GM12878 (cell line): Measurements from ENCODE around the gene PLEKHA7. TPM values are rescaled to one million over a fixed set of nuclear protein-coding genes. Genes with fewer than 3 reads are reported as not detected.

Experiments used
- ATAC-seq: fragments of 200-7000 bp; cut with Tn5 transposase; 3 replicates; pipeline ENCODE4 v1.9.1; 2020; ENCODE audit warnings: mild to moderate bottlenecking, moderate library complexity
- BruUV-seq: library from RNA; stranded (reverse); fragments of 400-500 nt; replicated peaks from 2 replicates; lab custom pipeline; 2021; lab: Mats Ljungman, UMichigan
- CTCF ChIA-PET: fragments of 300-600 bp; sonication (Branson Sonifier 250); formaldehyde crosslinking; extraction: SDS; loops from one replicate; lab custom pipeline; 2021; ENCODE audit warnings: inconsistent platforms; lab: Yijun Ruan, JAX
- POLR2A ChIA-PET: fragments of 350-600 bp; formaldehyde crosslinking; extraction: SDS; loops from one replicate; lab custom pipeline; 2021; ENCODE audit warnings: inconsistent platforms; lab: Charles Lee
- RAD21 ChIA-PET: fragments of 300-600 bp; sonication (Branson Sonifier 250); formaldehyde crosslinking; loops from one replicate; lab custom pipeline; 2023; ENCODE audit warnings: antibody characterized with exemption; ENCODE audit not compliant: unreplicated experiment; lab: Charles Lee
- SMC1A ChIA-PET: fragments of 300-600 bp; sonication (Branson Sonifier 250); formaldehyde crosslinking; loops from one replicate; lab custom pipeline; 2023; ENCODE audit not compliant: unreplicated experiment, uncharacterized antibody; lab: Charles Lee
- DNase-seq: peaks from one replicate; pipeline ENCODE4 v3.0.0-alpha.2; 2011; ENCODE audit warnings: low read depth, low spot score
- FAIRE-seq: peaks from 3 replicates; lab custom pipeline; 2011; peaks lifted over from hg19 to GRCh38; lab: Jason Lieb, UNC
- H2AFZ ChIP-seq: 2 replicates; pipeline ENCODE4 v1.6.0; 2011; ENCODE audit warnings: low read depth, low read length, control low read depth; ENCODE audit not compliant: control insufficient read depth
- H3K27ac ChIP-seq: 2 replicates; pipeline ENCODE4 v1.5.1; 2011; ENCODE audit warnings: control low read depth; ENCODE audit not compliant: control insufficient read depth, insufficient read depth
- H3K27me3 ChIP-seq, 2 experiments: replicated peaks in 1 of 2; 2 replicates each; pipeline versions ENCODE4 v1.6.0 to v1.6.1; 2011; ENCODE audit warnings: low read length in 1 of 2; ENCODE audit not compliant: control insufficient read depth in 2 of 2, insufficient read depth in 2 of 2
- H3K36me3 ChIP-seq, 2 experiments: 2 replicates each; pipeline ENCODE4 v1.5.1; 2011; ENCODE audit warnings: low read length in 1 of 2; ENCODE audit not compliant: control insufficient read depth in 2 of 2, insufficient read depth in 2 of 2
- H3K4me1 ChIP-seq: 2 replicates; pipeline ENCODE4 v1.6.1; 2011; ENCODE audit warnings: mild to moderate bottlenecking, low read length, moderate library complexity, mixed read lengths; ENCODE audit not compliant: control insufficient read depth, insufficient read depth
- H3K4me2 ChIP-seq: 2 replicates; pipeline ENCODE4 v1.6.0; 2011; ENCODE audit warnings: control low read depth; ENCODE audit not compliant: control insufficient read depth, insufficient read depth
- H3K4me3 ChIP-seq: fragments of 200-600 bp; sonication (generic); 2 replicates; pipeline ENCODE4 v1.5.1; 2016
- H3K79me2 ChIP-seq: 2 replicates; pipeline ENCODE4 v1.6.0; 2011; ENCODE audit warnings: low read length; ENCODE audit not compliant: control insufficient read depth, insufficient read depth
- H3K9ac ChIP-seq: 2 replicates; pipeline ENCODE4 v1.8.0; 2011; ENCODE audit warnings: low read length, control low read depth, mixed read lengths; ENCODE audit not compliant: control insufficient read depth, insufficient read depth
- H3K9me3 ChIP-seq: replicated peaks from 3 replicates; pipeline ENCODE4 v1.5.1; 2011; ENCODE audit warnings: mild to moderate bottlenecking, low read length; ENCODE audit not compliant: control insufficient read depth, insufficient read depth
- H4K20me1 ChIP-seq: 2 replicates; pipeline ENCODE4 v1.6.0; 2011; ENCODE audit not compliant: control insufficient read depth, insufficient read depth
- BMI1 ChIP-seq: fragments of 450-650 bp; IDR thresholded peaks from 2 replicates; pipeline ENCODE4 v1.6.1; 2016; ENCODE audit warnings: mild to moderate bottlenecking, moderate library complexity, borderline replicate concordance
- KLF5 ChIP-seq: fragments of 450-650 bp; IDR thresholded peaks from 2 replicates; pipeline ENCODE4 v1.6.1; 2014; ENCODE audit warnings: mild to moderate bottlenecking; ENCODE audit not compliant: partially characterized antibody
- NFYB ChIP-seq: IDR thresholded peaks from 2 replicates; pipeline ENCODE4 v1.6.1; 2011; ENCODE audit warnings: low read depth, mild to moderate bottlenecking, low read length, improper control_type of control experiment, moderate library complexity; ENCODE audit not compliant: insufficient read depth
- WGBS: methylation state at CpG from one replicate; pipeline ENCODE4 v1.1.6; 2016; ENCODE audit warnings: low lambda C conversion rate; ENCODE audit not compliant: insufficient replicate concordance, insufficient coverage; ENCODE audit errors: missing lambda C conversion rate; 5-methylcytosine and 5-hydroxymethylcytosine counted together
- in situ Hi-C: fragments of 300-500 bp; cut with MboI; formaldehyde crosslinking; loops from 9 replicates; pipeline ENCODE4 v1.14.3; 2018; ENCODE audit warnings: mixed read lengths
- intact Hi-C: fragments of 100-400 bp; cut with micrococcal nuclease; formaldehyde crosslinking; loops from one replicate; pipeline ENCODE4 v1.14.2; 2022; ENCODE audit not compliant: unreplicated experiment
- polyA plus RNA-seq, 11 experiments: library from polyadenylated mRNA; depleted of rRNA in 4 of 11; unstranded in 6 of 11; stranded (reverse) in 5 of 11; fragments of >200 nt; fragmentation: Nextera tagmentation in 4 of 11; fragmentation: Illumina TruSeq in 1 of 11; extraction: Ambion mirVana in 4 of 11; extraction: Trizol in 1 of 11; gene quantifications; 1 replicate in 1 of 11; 2 replicates in 10 of 11; pipeline versions ENCODE4 v1.2.1 to v1.2.3, GENCODE V29; 2011 to 2016; ENCODE audit warnings: inconsistent platforms in 2 of 11, missing spikeins in 2 of 11, low read depth in 1 of 11
- total RNA-seq, 4 experiments: library from RNA; depleted of rRNA in 3 of 4; stranded (reverse); fragments of >200 nt in 3 of 4; fragmentation: Illumina TruSeq in 1 of 4; extraction: Trizol in 1 of 4; gene quantifications; 2 replicates each; pipeline versions ENCODE4 v1.2.1 to v1.2.3, GENCODE V29; 2013 to 2021
- TF ChIP-seq, protein P1 (sequence below): fragments of 450-650 bp; IDR thresholded peaks from 2 replicates; pipeline ENCODE4 v1.6.1; 2016; ENCODE audit warnings: mild to moderate bottlenecking

PLEKHA7 gene
- total and polyA plus RNA-seq, 10 of the 15 experiments (the other 5 are each of a cell fraction or from before 2014, with no cell fraction given), result 0.45 to 5.3 (median 2.1) TPM

GRCh38 chr11:16898274-16898985, 115.8 kb downstream of the PLEKHA7 start:
- CTCF ChIA-PET, result interaction anchor here (1.1 kb wide), 1 partner anchor 17 kb away, joined by 4 read pairs; no protein-coding TSS in a partner anchor
- BruUV-seq, result no TSS peak
- no peaks in the 10 kb centered on the region for H3K79me2 ChIP-seq
- DNase-seq, result no peak
- no peaks in the 10 kb centered on the region for H4K20me1 ChIP-seq
- H3K9me3 ChIP-seq, result no peaks in the 10 kb centered on the region; the same call in 2 of the 3 replicates
- no peak for TF ChIP-seq KLF5
- TF ChIP-seq, all 136 proteins: peak for 0
- intact Hi-C loops (no loop called here), in situ Hi-C loops (no loop called here)
- Histone ChIP-seq H3K4me2 (no peak overlapping the region), H3K36me3 (no peaks in the 10 kb centered on the region), H3K4me1 (peaks cover 22% of the 10 kb centered on the region), H3K9ac (no peak overlapping the region), H3K27ac (no peak overlapping the region), H3K4me3 (no peak overlapping the region), H2AFZ (no peak overlapping the region), H3K27me3 (no peaks in the 10 kb centered on the region)
- FAIRE-seq (no peak), ATAC-seq (no peak)
- WGBS, result 86% methylated on average over 1 of the region's 1 CpG
- ChIA-PET RAD21 (interaction anchor here (1.1 kb wide), 1 partner anchor 36 kb away, joined by 3 read pairs; no protein-coding TSS in a partner anchor), POLR2A (no interaction called here), SMC1A (interaction anchor here (0.8 to 3.4 kb wide), 7 partner anchors 8 to 31 kb away, joined by 3 to 18 read pairs (median 5); no protein-coding TSS in a partner anchor)

DNA sequence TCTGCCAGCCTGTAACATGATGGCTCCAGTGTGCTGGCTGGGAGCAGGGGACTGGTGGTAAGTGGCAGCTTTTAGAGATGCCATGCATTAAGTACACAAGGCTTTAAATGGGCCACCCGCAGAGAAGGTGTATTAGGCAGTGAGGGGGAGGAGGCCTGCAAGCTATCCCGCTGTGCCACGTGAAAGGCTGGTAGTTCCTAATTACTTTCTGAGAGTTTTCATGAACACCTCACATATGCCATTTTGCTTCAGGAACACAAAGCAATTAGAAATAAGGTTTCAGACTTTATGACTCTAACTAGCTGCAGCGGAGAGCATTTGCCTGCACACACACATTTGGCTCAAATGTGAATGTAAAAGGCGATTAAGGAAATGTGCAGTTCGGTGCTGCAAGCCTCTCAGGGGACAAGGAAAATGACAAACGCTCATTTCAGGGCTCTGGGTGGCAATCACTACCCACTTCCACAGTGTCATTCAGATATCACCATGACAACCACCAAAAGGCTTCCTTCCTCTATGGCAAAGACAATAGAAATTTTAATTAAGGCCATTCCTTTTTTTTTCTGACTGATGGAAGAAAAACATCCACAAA, 116.6 kb downstream of the PLEKHA7 start:
- no peak for TF ChIP-seq NFYB
- TF ChIP-seq BMI1, result peak; percentile 40; the same call in 1 of the 2 replicates
- TF ChIP-seq, protein P1, sequence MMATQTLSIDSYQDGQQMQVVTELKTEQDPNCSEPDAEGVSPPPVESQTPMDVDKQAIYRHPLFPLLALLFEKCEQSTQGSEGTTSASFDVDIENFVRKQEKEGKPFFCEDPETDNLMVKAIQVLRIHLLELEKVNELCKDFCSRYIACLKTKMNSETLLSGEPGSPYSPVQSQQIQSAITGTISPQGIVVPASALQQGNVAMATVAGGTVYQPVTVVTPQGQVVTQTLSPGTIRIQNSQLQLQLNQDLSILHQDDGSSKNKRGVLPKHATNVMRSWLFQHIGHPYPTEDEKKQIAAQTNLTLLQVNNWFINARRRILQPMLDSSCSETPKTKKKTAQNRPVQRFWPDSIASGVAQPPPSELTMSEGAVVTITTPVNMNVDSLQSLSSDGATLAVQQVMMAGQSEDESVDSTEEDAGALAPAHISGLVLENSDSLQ, result peak; percentile 62; the same call in 1 of the 2 replicates

More for the DNA sequence above, 116.6 kb downstream of the PLEKHA7 start:
- no peak overlapping the region for H3K4me2 ChIP-seq
- BruUV-seq, result no TSS peak
- H3K27me3 ChIP-seq, result no peaks in the 10 kb centered on the region
- H3K9me3 ChIP-seq, result no peaks in the 10 kb centered on the region; the same call in 2 of the 3 replicates
- POLR2A ChIA-PET, result no interaction called here
- peaks cover 13% of the 10 kb centered on the region for H3K4me1 ChIP-seq
- H3K36me3 ChIP-seq, result no peaks in the 10 kb centered on the region
- RAD21 ChIA-PET, result no interaction called here
- ATAC-seq, result no peak
- WGBS, result 78% methylated on average over 7 of the region's 7 CpGs
- no peaks in the 10 kb centered on the region for H3K79me2 ChIP-seq
- no peak for FAIRE-seq
- DNase-seq, result no peak
- CTCF ChIA-PET, result interaction anchor here (1.2 to 3.2 kb wide), 2 partner anchors 16 to 77 kb away, joined by 4 to 10 read pairs; no protein-coding TSS in a partner anchor
- SMC1A ChIA-PET, result interaction anchor here (0.7 to 1.3 kb wide), 2 partner anchors 14 to 22 kb away, joined by 3 to 4 read pairs; no protein-coding TSS in a partner anchor
- no peak overlapping the region for H3K4me3 ChIP-seq
- no peak overlapping the region for H2AFZ ChIP-seq
- in situ Hi-C loops (no loop called here), intact Hi-C loops (no loop called here)
- H4K20me1 ChIP-seq, result no peaks in the 10 kb centered on the region
- H3K27ac ChIP-seq, result no peak overlapping the region
- no peak overlapping the region for H3K9ac ChIP-seq
